ENCODE measurements around the gene MAOB.

- TF ChIP-seq CTCF (IDR thresholded peaks at IDR 0.05) (no peak), POLR2A (IDR thresholded peaks at IDR 0.05) (no peak), EP300 (IDR thresholded peaks at IDR 0.05) (no peak), POLR2AphosphoS5 (IDR thresholded peaks at IDR 0.05) (no peak)
Observed at GRCh38 chrX:43845776-43846175, 36.5 kb downstream of the MAOB start.
